Muscle layer of duodenum (tissue), 2 donors: Measurements from ENCODE around the gene OXCT2.
A peak's percentile ranks its signal among the peaks of the same experiment; 100 is the strongest.
"Not testable (repeated sequence)": the region's sequence is repeated elsewhere in the genome, so short reads cannot be mapped to it uniquely, and the experiment has no call there.

Experiments
- H3K27ac ChIP-seq: one replicate; pipeline ENCODE4 v1.7.0; 2013; ENCODE audit warnings: mild to moderate bottlenecking, low read length
- H3K27me3 ChIP-seq: one replicate; pipeline ENCODE4 v1.7.0; 2013; ENCODE audit warnings: low read depth, mild to moderate bottlenecking, control low read depth, low read length
- H3K36me3 ChIP-seq, 2 donors: one replicate each; pipeline ENCODE4 v1.7.0; 2013; ENCODE audit warnings: low read length in 2 of 2, control low read depth in 1 of 2, mild to moderate bottlenecking in 1 of 2; ENCODE audit not compliant: insufficient read depth in 2 of 2, control insufficient read depth in 1 of 2
- H3K4me1 ChIP-seq, 2 donors: one replicate each; pipeline ENCODE4 v1.7.0; 2013; ENCODE audit warnings: low read length in 2 of 2, mild to moderate bottlenecking in 2 of 2, control low read depth in 1 of 2, moderate library complexity in 1 of 2; ENCODE audit not compliant: insufficient read depth in 2 of 2, control insufficient read depth in 1 of 2
- H3K4me3 ChIP-seq, 2 donors: one replicate each; pipeline ENCODE4 v1.7.0; 2013; ENCODE audit warnings: low read length in 2 of 2, low read depth in 1 of 2, mild to moderate bottlenecking in 1 of 2
- H3K9me3 ChIP-seq, 2 donors: one replicate each; pipeline ENCODE4 v1.7.0; 2013; ENCODE audit warnings: low read length in 2 of 2, control low read depth in 1 of 2, mild to moderate bottlenecking in 1 of 2; ENCODE audit not compliant: control insufficient read depth in 1 of 2
- donor health status: healthy.

OXCT2 gene

DNA sequence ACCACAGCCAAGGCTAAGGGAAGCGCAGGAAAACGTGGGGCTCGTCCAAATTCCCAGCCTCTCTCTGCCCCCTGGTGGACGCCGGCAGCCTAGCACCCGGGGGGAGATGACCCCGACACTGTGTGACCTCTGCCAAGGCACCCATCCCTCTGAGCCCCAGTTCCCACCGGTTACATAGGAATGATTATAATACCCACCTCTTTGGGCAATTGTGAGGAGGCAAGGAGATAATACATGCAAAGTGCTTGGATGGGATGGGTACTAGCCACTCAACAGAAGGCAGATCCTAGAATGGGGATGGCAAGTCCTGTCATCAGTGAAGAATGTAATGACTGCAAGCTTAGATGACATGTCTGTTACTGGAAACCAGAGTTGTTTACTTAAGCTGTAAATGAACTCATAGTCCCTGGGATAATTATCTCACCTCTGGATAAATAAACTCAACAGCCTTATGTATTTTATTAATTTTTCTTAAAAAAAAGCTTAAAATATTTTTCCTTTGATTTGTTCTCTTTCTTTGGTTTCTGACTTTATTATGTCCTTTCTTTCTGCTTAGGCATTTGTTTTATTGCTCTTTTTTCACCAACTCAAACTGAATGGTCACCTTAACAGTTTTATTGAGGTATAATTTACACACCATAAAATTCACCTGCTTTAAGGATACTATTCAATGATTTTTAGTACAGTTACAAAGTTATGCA is 28.8 kb upstream of the OXCT2 start:
- Histone ChIP-seq H3K4me1 (no peaks in the 10 kb centered on the region), H3K27ac (no peak overlapping the region), H3K9me3 (no peaks in the 10 kb centered on the region), H3K4me3 (no peak overlapping the region), H3K36me3 (no peaks in the 10 kb centered on the region), H3K27me3 (no peaks in the 10 kb centered on the region)

DNA sequence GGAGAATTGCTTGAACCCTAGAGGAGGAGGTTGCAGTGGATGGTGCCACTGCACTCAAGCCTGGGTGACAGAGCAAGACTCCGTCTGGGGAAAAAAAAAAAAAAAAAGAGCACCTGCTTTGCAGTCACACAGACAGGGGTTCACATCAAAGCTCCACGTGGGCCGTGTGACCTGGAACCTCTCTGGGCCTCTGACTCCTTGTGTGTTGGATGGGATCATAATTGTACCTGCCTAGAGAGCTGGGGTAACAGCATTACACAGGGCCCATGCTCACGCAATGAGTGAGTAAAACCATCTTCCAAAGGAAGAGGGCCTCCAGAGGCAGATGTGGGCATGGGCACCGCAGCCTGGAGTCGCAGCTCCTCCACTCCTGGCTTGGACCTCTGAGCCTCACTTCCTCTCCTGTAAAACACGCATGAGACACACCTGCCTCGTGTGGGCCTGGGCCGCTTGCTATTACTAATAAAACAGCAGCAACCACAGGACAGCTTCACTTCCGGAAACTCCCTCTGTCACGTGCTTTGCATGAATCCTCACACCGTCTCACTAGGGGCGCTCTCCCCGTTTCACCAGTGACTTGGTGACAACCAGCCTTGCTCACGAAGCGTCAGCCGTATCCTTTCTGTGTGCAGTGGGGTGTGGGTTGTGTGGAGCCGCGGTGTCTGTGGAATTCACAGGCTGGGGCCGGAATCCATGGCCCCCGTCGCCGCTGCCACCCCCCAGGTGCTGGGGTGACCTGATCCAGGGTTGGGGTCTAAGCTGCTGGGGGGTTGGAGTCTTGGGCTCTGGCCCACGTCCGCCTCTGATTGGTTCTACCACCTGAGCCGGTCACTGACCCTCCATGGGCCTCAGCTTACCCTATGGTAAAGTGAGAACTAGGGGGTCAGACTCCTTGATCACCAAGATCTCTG is 28.0 kb upstream of the OXCT2 start:
- not testable (repeated sequence) for H3K27me3 ChIP-seq, H3K36me3 ChIP-seq, H3K4me1 ChIP-seq, H3K9me3 ChIP-seq
- Histone ChIP-seq H3K27ac (peak overlapping the region; percentile 39), H3K4me3 (peak overlapping the region in 1 of 2 donors; percentile 2)

- Histone ChIP-seq H3K4me3 (no peak overlapping the region), H3K27me3 (no peaks in the 10 kb centered on the region), H3K27ac (no peak overlapping the region), H3K36me3 (no peaks in the 10 kb centered on the region), H3K9me3 (no peaks in the 10 kb centered on the region), H3K4me1 (no peaks in the 10 kb centered on the region)
Measured at GRCh38 chr1:39795651-39796050, 24.5 kb upstream of the OXCT2 start.

DNA sequence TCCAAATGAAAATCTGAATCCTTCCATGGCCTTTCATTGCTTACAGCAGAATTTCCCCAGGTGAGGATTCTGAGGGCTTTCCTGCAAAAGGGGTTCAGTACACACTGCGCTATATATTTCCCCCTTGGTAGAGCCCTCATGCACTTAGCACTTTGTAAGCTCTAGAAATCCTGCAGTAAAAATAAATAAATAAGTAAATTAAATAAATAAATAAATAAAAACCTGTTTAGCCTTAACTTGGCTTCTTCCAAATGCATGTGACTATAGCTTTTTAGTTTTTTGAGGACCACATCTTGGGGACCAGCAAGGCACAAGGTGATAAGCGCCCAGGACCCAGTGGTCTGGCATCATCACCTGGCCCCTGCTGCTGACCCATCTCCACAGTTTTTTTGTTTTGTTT is 20.7 kb upstream of the OXCT2 start:
- no peaks in the 10 kb centered on the region for H3K9me3 ChIP-seq

DNA sequence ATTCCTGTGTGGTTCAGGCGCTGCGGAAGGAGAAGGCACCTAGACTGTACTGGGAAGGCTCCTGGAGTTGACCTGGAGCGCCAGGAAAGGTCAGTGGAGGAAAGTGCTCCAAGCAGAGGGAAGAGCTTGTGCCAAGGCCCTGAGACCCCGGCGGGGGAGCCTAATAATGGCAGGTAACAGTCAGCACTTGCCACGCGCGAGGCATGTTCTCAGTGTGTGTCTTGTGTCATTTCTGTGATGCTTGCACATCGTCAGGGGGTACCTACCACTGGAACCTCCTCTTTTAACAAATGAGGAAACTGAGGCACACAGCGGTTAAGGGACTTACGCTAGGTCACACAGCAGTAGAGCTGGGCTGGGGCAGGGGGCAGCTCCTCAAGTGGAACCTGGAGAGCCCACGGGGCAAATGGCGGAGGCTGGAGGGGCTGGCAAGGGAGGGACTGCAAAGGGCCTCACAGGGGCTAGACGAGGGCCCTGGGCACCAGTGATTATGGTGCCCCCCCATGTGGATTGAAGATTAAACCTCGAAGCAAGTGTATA is 18.5 kb upstream of the OXCT2 start:
- H3K27ac ChIP-seq = no peak overlapping the region
- peak overlapping the region; percentile 16 to 60 for H3K4me3 ChIP-seq

More for the DNA sequence above, 20.7 kb upstream of the OXCT2 start:
- Histone ChIP-seq H3K27me3 (peaks cover 7% of the 10 kb centered on the region), H3K4me3 (no peak overlapping the region), H3K27ac (no peak overlapping the region), H3K4me1 (peaks cover 0 to 12% of the 10 kb centered on the region in 2 donors), H3K36me3 (no peaks in the 10 kb centered on the region)

GRCh38 chr1:39788758-39789570 is 17.8 kb upstream of the OXCT2 start, which contains the start of gene BMP8B:
TSS of gene BMP8B (minus strand) at chr1:39788865. CDS start at chr1:39788485, 380 bp downstream.
- H3K4me1 ChIP-seq = peaks cover 0 to 12% of the 10 kb centered on the region in 2 donors
- no peaks in the 10 kb centered on the region for H3K9me3 ChIP-seq
- H3K36me3 ChIP-seq = no peaks in the 10 kb centered on the region
- H3K4me3 ChIP-seq = peak within 1 kb of the TSS; percentile 16 to 60
- peaks cover 7% of the 10 kb centered on the region for H3K27me3 ChIP-seq
- H3K27ac ChIP-seq = no peak within 1 kb of the TSS

More for the DNA sequence above, 18.5 kb upstream of the OXCT2 start:
- H3K9me3 ChIP-seq = no peaks in the 10 kb centered on the region
- peaks cover 0 to 12% of the 10 kb centered on the region in 2 donors for H3K4me1 ChIP-seq
- peaks cover 7% of the 10 kb centered on the region for H3K27me3 ChIP-seq
- no peaks in the 10 kb centered on the region for H3K36me3 ChIP-seq

DNA sequence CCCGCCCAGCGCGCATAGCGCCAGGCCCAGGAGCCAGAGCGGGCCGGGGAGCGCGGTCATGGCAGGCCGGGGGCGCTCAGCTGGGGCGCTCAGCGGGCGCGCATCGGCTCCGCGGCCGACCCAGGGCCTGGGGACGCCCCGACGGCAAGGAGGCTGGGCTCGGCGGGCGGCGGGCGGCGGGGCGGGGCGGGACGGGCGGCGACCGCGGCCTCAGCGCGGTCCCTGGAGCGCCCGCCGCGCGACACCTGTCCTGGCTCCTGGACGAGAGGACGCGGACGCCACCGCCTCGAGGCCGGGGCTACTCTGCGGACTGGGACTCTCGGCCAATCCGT is 17.2 kb upstream of the OXCT2 start:
- Histone ChIP-seq H3K9me3 (no peaks in the 10 kb centered on the region), H3K27ac (no peak overlapping the region), H3K27me3 (peaks cover 7% of the 10 kb centered on the region), H3K4me1 (peaks cover 0 to 12% of the 10 kb centered on the region in 2 donors), H3K36me3 (no peaks in the 10 kb centered on the region), H3K4me3 (peak overlapping the region in 1 of 2 donors; percentile 60)

DNA sequence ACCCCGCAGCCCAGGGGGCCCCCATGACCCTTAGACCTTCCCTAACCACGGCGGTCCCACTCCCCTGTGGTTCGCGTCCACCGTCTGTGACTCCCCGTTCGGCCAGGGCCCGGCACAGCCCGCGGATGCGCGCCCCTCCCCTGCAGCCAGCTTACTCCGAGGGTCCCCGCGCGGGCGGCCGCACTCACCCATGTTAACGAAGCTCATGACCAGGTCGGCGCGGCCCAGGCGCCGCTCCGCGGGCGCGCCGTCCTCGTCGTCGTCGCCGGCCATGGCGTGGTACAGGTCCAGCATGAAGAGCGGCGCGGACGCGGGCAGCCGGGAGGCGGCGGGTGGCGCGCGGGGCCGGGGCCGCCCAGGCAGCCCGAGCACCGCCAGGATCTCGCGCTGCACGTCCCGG is 16.8 kb upstream of the OXCT2 start:
- H3K4me3 ChIP-seq, H3K36me3 ChIP-seq, H3K27me3 ChIP-seq, H3K9me3 ChIP-seq, H3K27ac ChIP-seq: not testable (repeated sequence)
- peaks cover 0 to 12% of the 10 kb centered on the region in 2 donors for H3K4me1 ChIP-seq

DNA sequence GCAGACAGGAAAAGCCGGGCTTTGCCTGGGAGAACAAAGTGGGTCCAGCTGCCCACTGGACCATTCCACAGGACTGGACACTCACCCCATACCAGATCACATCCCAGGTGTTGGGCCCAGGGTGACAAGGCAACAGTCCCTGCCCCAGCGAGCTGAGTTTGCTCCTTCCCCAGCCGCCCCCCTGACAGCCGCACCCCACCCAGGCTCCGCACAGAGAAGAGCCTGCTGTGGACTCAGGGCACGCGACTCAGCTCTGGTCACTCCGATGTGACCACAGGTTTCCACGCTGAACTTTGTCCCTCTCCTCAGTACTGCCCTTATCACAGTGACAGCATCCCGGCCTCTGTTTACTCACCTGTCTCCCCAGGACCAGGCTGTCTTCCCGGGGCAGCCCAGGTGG is 16.3 kb upstream of the OXCT2 start:
- Histone ChIP-seq H3K36me3 (no peaks in the 10 kb centered on the region), H3K4me3 (no peak overlapping the region), H3K27me3 (peaks cover 7% of the 10 kb centered on the region), H3K9me3 (no peaks in the 10 kb centered on the region), H3K27ac (no peak overlapping the region), H3K4me1 (peaks cover 0 to 12% of the 10 kb centered on the region in 2 donors)

GRCh38 chr1:39787108-39787375 is 15.9 kb upstream of the OXCT2 start:
- H3K9me3 ChIP-seq, H3K27me3 ChIP-seq, H3K36me3 ChIP-seq, H3K27ac ChIP-seq, H3K4me3 ChIP-seq: not testable (repeated sequence)
- peaks cover 0 to 12% of the 10 kb centered on the region in 2 donors for H3K4me1 ChIP-seq
